WERI-Rb-1 (cell line): ENCODE data around the gene KSR2.

ENCODE experiments used
- DNase-seq: peaks from one replicate; pipeline ENCODE4 v3.0.0-alpha.2; 2020
- H3K27ac ChIP-seq: fragments of 250-450 bp; sonication (Bioruptor Pico); 2 replicates; pipeline ENCODE4 v1.5.1; 2020; ENCODE audit warnings: mild to moderate bottlenecking, moderate library complexity
- H3K27me3 ChIP-seq: fragments of 250-450 bp; sonication (Bioruptor Pico); 2 replicates; pipeline ENCODE4 v1.5.1; 2021; ENCODE audit warnings: mild to moderate bottlenecking, low read depth, moderate library complexity; ENCODE audit not compliant: insufficient read depth, severe bottlenecking
- H3K36me3 ChIP-seq: fragments of 250-450 bp; sonication (Bioruptor Pico); 2 replicates; pipeline ENCODE4 v1.5.1; 2020; ENCODE audit warnings: mild to moderate bottlenecking, moderate library complexity
- H3K4me3 ChIP-seq: 2 replicates; pipeline ENCODE4 v1.5.1; 2011; ENCODE audit warnings: low read depth, mild to moderate bottlenecking, control low read depth, low read length
- H3K9me3 ChIP-seq: fragments of 250-450 bp; sonication (Bioruptor Pico); 2 replicates; pipeline ENCODE4 v1.5.1; 2021; ENCODE audit warnings: mild to moderate bottlenecking, moderate library complexity; ENCODE audit not compliant: severe bottlenecking
- TF ChIP-seq, protein P1 (sequence below): IDR thresholded peaks from 2 replicates; pipeline ENCODE4 v1.5.1; 2011; ENCODE audit warnings: low read depth, mild to moderate bottlenecking, control low read depth, inconsistent platforms, low read length

KSR2 gene

GRCh38 chr12:117467588-117467987 is 501.2 kb downstream of the KSR2 start:
- TF ChIP-seq, protein P1, sequence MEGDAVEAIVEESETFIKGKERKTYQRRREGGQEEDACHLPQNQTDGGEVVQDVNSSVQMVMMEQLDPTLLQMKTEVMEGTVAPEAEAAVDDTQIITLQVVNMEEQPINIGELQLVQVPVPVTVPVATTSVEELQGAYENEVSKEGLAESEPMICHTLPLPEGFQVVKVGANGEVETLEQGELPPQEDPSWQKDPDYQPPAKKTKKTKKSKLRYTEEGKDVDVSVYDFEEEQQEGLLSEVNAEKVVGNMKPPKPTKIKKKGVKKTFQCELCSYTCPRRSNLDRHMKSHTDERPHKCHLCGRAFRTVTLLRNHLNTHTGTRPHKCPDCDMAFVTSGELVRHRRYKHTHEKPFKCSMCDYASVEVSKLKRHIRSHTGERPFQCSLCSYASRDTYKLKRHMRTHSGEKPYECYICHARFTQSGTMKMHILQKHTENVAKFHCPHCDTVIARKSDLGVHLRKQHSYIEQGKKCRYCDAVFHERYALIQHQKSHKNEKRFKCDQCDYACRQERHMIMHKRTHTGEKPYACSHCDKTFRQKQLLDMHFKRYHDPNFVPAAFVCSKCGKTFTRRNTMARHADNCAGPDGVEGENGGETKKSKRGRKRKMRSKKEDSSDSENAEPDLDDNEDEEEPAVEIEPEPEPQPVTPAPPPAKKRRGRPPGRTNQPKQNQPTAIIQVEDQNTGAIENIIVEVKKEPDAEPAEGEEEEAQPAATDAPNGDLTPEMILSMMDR, result no peak
- no peak for DNase-seq
- no peaks in the 10 kb centered on the region for H3K27me3 ChIP-seq

GRCh38 chr12:117466677-117467362 is 502.0 kb downstream of the KSR2 start:
- TF ChIP-seq, protein P1, result no peak
- Histone ChIP-seq H3K36me3 (no peaks in the 10 kb centered on the region), H3K27ac (no peak overlapping the region), H3K4me3 (no peak overlapping the region), H3K27me3 (no peaks in the 10 kb centered on the region), H3K9me3 (peaks cover 8% of the 10 kb centered on the region)
- no peak for DNase-seq

More at GRCh38 chr12:117467588-117467987, 501.2 kb downstream of the KSR2 start:
- Histone ChIP-seq H3K4me3 (no peak overlapping the region), H3K27ac (no peak overlapping the region), H3K9me3 (peaks cover 8% of the 10 kb centered on the region), H3K36me3 (no peaks in the 10 kb centered on the region)

DNA sequence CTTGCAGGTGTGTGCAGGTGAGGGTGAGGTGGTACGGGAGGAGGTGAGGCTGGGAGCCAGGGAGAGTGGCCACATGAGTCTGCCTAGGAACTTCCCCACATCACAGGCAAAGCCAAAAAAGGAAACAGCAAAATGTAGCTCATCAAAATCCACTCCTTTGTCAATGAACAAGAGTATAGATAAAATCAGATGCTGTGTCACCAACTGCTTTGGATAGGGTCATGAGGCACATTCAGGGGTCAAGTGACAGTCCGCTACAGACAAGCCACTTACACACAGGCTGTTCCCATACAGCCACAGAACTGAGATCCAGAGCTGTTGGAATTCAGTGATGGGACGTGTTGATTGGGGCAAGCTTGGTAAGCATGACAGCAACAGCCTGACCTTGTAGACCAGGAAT is 507.1 kb downstream of the KSR2 start:
- DNase-seq, result no peak
- Histone ChIP-seq H3K4me3 (no peak overlapping the region), H3K36me3 (no peaks in the 10 kb centered on the region), H3K27ac (no peak overlapping the region), H3K27me3 (no peaks in the 10 kb centered on the region), H3K9me3 (peaks cover 2% of the 10 kb centered on the region)
- TF ChIP-seq, protein P1, result no peak

- no peaks in the 10 kb centered on the region for H3K27me3 ChIP-seq
- no peak overlapping the region for H3K4me3 ChIP-seq
- TF ChIP-seq, protein P1, result no peak
- DNase-seq, result no peak
- H3K36me3 ChIP-seq, result no peaks in the 10 kb centered on the region
- H3K27ac ChIP-seq, result no peak overlapping the region
- peaks cover 2% of the 10 kb centered on the region for H3K9me3 ChIP-seq
Observed at GRCh38 chr12:117459229-117459628, 509.6 kb downstream of the KSR2 start.

DNA sequence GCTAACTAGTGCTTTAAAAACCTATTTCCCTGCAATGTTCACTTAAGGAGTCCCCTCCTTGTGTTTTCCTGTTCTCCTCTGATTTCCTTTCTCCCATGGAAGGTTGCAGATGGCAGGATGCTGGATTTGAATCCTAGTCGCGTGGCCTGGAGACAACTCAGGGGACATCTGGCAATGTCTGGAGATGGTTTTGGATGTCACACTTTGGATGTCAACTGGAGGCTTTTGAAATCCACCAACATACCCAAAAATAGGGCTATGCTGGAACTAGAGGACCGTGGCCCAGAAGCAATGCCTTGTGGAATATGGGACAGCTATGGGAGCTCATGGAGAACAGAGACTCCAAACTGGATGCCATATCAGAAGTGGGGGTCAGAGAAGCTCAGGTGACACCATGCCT is 511.6 kb downstream of the KSR2 start:
- DNase-seq, result no peak
- peaks cover 6% of the 10 kb centered on the region for H3K9me3 ChIP-seq
- no peak overlapping the region for H3K4me3 ChIP-seq
- TF ChIP-seq, protein P1, result no peak
- H3K27me3 ChIP-seq, result no peaks in the 10 kb centered on the region
- H3K36me3 ChIP-seq, result no peaks in the 10 kb centered on the region
- no peak overlapping the region for H3K27ac ChIP-seq

- Histone ChIP-seq H3K27me3 (no peaks in the 10 kb centered on the region), H3K36me3 (no peaks in the 10 kb centered on the region), H3K4me3 (no peak overlapping the region), H3K27ac (no peak overlapping the region), H3K9me3 (peaks cover 6% of the 10 kb centered on the region)
- DNase-seq, result no peak
- TF ChIP-seq, protein P1, result no peak
Observed at GRCh38 chr12:117456076-117456475, 512.7 kb downstream of the KSR2 start.
